Thyroid gland (tissue), 4 donors: ENCODE results near the gene LRRK2. TPM values are rescaled to one million over a fixed set of nuclear protein-coding genes. Genes with fewer than 3 reads are reported as not detected.

Experiments
- DNase-seq, 2 donors: peaks; one replicate each; pipeline ENCODE4 v3.0.0-alpha.2; 2019
- H3K27ac ChIP-seq, 3 donors: fragments of 200-600 bp; sonication (generic); 1 replicate in 2 of 3; 2 replicates in 1 of 3; pipeline ENCODE4 v1.5.1; 2016 to 2019; ENCODE audit warnings: mild to moderate bottlenecking in 1 of 3, moderate library complexity in 1 of 3
- H3K27me3 ChIP-seq: fragments of 200-600 bp; sonication (generic); one replicate; pipeline ENCODE4 v1.5.1; 2019
- H3K36me3 ChIP-seq, 2 donors: fragments of 200-600 bp; sonication (generic); one replicate each; pipeline ENCODE4 v1.5.1; 2016 to 2019
- H3K4me1 ChIP-seq, 2 donors: fragments of 200-600 bp; sonication (generic); one replicate each; pipeline ENCODE4 v1.5.1; 2017 to 2019
- H3K4me3 ChIP-seq, 3 donors: fragments of 200-600 bp; sonication (generic); replicated peaks in 1 of 3; 1 replicate in 2 of 3; 2 replicates in 1 of 3; pipeline ENCODE4 v1.5.1; 2016; ENCODE audit warnings: mild to moderate bottlenecking in 1 of 3
- H3K9me3 ChIP-seq: fragments of 200-600 bp; sonication (generic); one replicate; pipeline ENCODE4 v1.5.1; 2017
- POLR2A ChIP-seq, 2 donors: fragments of 450-650 bp; IDR thresholded peaks; one replicate each; pipeline ENCODE4 v1.6.1; 2017; ENCODE audit warnings: antibody characterized with exemption in 2 of 2, mild to moderate bottlenecking in 2 of 2, moderate library complexity in 1 of 2
- WGBS, 2 donors: methylation state at CpG; one replicate each; pipeline ENCODE4 v1.1.5; 2017; 5-methylcytosine and 5-hydroxymethylcytosine counted together
- intact Hi-C: fragments of 100-400 bp; cut with DNase I; formaldehyde crosslinking; loops from one replicate; pipeline ENCODE4 v1.15.1; 2023
- total RNA-seq, 4 donors: library from RNA; depleted of rRNA; stranded (reverse); fragments of >200 nt; gene quantifications; one replicate each; pipeline ENCODE4 v1.2.3, GENCODE V29; 2016
- TF ChIP-seq, protein P1 (sequence below), 6 experiments: fragments of 200-600 bp in 3 of 6; fragments of 450-650 bp in 3 of 6; sonication (generic) in 3 of 6; IDR thresholded peaks; one replicate each; pipeline ENCODE4 v1.5.1; 2016 to 2019; ENCODE audit warnings: antibody characterized with exemption in 6 of 6, mild to moderate bottlenecking in 2 of 6, inconsistent platforms in 1 of 6, moderate library complexity in 1 of 6

LRRK2 gene
- total RNA-seq, 4 donors from 2014 or later: 11.0 to 27.6 (median 21.1) TPM

DNA sequence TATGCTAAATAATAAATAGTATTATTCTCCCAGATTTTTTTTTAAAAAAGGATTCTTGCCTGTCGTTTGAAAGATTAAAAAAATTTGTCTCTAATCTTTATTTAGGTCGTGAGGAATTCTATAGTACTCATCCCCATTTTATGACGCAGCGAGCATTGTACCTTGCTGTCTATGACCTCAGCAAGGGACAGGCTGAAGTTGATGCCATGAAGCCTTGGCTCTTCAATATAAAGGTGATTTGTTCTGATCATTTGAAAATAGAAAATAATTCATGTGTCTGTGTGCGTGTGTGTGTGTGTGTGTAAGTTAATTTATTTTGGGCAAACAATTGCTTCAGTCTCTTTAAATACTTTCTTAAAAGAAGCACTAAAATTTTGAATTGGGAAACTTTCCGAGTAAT is 84.2 kb downstream of the LRRK2 start:
- H3K36me3 ChIP-seq: no peaks in the 10 kb centered on the region
- no peaks in the 10 kb centered on the region for H3K9me3 ChIP-seq
- intact Hi-C loops: no loop called here
- WGBS, 2 donors: 85 to 93% methylated on average over 6 of the region's 6 CpGs
- no peak for DNase-seq
- no peaks in the 10 kb centered on the region for H3K4me1 ChIP-seq
- TF ChIP-seq POLR2A (IDR thresholded peaks at IDR 0.05): no peak
- TF ChIP-seq, protein P1, sequence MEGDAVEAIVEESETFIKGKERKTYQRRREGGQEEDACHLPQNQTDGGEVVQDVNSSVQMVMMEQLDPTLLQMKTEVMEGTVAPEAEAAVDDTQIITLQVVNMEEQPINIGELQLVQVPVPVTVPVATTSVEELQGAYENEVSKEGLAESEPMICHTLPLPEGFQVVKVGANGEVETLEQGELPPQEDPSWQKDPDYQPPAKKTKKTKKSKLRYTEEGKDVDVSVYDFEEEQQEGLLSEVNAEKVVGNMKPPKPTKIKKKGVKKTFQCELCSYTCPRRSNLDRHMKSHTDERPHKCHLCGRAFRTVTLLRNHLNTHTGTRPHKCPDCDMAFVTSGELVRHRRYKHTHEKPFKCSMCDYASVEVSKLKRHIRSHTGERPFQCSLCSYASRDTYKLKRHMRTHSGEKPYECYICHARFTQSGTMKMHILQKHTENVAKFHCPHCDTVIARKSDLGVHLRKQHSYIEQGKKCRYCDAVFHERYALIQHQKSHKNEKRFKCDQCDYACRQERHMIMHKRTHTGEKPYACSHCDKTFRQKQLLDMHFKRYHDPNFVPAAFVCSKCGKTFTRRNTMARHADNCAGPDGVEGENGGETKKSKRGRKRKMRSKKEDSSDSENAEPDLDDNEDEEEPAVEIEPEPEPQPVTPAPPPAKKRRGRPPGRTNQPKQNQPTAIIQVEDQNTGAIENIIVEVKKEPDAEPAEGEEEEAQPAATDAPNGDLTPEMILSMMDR (IDR thresholded peaks at IDR 0.05): no peak
- no peak overlapping the region for H3K27ac ChIP-seq
- no peaks in the 10 kb centered on the region for H3K27me3 ChIP-seq
- H3K4me3 ChIP-seq: no peak overlapping the region

DNA sequence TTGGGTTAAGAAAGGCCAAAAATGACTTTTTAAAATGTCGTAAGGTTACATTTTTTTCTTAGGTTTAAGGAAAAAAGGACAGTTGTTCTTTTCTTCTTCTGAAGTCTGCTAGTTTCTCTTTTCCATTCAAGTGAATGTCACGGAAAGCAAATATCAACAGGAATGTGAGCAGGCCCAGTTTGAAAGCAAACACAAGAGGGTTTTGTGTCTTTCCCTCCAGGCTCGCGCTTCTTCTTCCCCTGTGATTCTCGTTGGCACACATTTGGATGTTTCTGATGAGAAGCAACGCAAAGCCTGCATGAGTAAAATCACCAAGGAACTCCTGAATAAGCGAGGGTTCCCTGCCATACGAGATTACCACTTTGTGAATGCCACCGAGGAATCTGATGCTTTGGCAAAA is 85.4 kb downstream of the LRRK2 start:
- no peak for TF ChIP-seq POLR2A (IDR thresholded peaks at IDR 0.05)
- TF ChIP-seq, protein P1 (IDR thresholded peaks at IDR 0.05): no peak

DNA sequence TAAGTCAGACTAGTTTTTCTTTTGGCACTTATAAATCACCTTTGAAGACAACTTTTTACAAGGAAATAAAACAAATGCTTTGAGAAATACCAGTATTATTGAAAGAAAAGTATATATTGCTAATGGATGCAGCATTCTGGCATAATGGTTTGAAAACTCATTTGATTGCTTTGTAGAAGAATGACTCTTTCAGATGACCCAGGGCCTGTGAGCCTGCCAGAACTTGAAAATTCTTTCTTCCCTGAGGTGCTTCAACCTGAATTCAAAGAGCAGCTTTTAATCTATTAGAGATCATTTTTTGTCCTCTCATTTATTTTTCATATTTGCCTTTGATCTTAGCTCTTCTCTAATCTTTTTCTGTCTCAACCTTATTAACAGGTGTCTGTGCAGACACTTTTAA is 87.4 kb downstream of the LRRK2 start:
- TF ChIP-seq, protein P1 (IDR thresholded peaks at IDR 0.05): no peak
- TF ChIP-seq POLR2A (IDR thresholded peaks at IDR 0.05): no peak
- no peaks in the 10 kb centered on the region for H3K27me3 ChIP-seq
- H3K4me3 ChIP-seq: no peak overlapping the region
- no peak for DNase-seq
- no peaks in the 10 kb centered on the region for H3K9me3 ChIP-seq
- intact Hi-C loops: no loop called here
- H3K27ac ChIP-seq: no peak overlapping the region
- no peaks in the 10 kb centered on the region for H3K36me3 ChIP-seq
- no peaks in the 10 kb centered on the region for H3K4me1 ChIP-seq

More for the DNA sequence above, 85.4 kb downstream of the LRRK2 start:
- 78 to 80% methylated on average over 9 of the region's 9 CpGs for WGBS, 2 donors
- Histone ChIP-seq H3K9me3 (no peaks in the 10 kb centered on the region), H3K27ac (no peak overlapping the region), H3K4me1 (no peaks in the 10 kb centered on the region), H3K4me3 (no peak overlapping the region), H3K36me3 (no peaks in the 10 kb centered on the region), H3K27me3 (no peaks in the 10 kb centered on the region)
- no peak for DNase-seq
- intact Hi-C loops: no loop called here

DNA sequence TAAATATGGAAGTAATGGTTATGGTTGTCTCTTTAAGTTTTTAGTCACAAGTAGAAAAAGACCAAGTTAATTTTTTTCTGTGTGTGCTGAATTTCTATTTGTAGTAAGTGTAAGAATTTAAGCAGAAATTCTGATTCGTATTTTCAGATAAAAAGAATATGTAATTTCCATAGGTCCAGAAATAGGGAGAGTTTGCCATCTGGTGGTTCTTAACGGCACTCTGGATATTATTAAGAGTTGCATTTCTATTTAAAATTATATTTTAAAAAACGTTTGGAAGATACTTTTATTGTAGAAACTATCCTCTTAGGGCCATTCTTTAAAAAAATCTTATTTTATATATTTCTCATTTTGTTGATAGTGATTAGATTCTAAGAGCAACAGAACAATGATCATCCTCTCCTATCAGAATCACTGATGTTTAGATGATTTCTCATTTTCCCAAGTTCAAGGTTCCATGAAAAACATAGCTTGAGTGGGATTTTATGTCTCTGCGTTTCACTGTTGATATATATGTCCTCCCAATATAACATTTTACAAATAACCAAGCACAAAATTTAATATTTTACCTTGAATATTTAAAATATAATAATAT is 88.3 kb downstream of the LRRK2 start:
- no peaks in the 10 kb centered on the region for H3K4me1 ChIP-seq
- H3K9me3 ChIP-seq: no peaks in the 10 kb centered on the region
- WGBS, 2 donors: 45 to 50% methylated on average over 4 of the region's 4 CpGs
- no peak for DNase-seq
- no peak overlapping the region for H3K4me3 ChIP-seq
- no peak overlapping the region for H3K27ac ChIP-seq
- H3K27me3 ChIP-seq: no peaks in the 10 kb centered on the region
- TF ChIP-seq, protein P1 (IDR thresholded peaks at IDR 0.05): peak in 2 of 6 experiments; percentile 35
- no peak for TF ChIP-seq POLR2A (IDR thresholded peaks at IDR 0.05)
- intact Hi-C loops: no loop called here
- H3K36me3 ChIP-seq: no peaks in the 10 kb centered on the region

DNA sequence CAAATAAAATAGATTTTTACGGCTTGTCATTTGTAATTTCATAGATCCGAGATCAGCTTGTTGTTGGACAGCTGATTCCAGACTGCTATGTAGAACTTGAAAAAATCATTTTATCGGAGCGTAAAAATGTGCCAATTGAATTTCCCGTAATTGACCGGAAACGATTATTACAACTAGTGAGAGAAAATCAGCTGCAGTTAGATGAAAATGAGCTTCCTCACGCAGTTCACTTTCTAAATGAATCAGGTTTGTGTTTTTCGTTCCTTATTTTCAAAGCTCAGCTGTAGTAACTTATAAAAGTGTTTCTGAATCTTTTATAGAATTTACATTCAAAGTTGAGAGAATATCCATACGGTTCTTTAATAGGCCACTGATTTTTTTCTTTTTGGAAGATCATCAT is 89.1 kb downstream of the LRRK2 start:
- intact Hi-C loops: no loop called here
- 89 to 93% methylated on average over 10 of the region's 10 CpGs for WGBS, 2 donors
- Histone ChIP-seq H3K27ac (no peak overlapping the region), H3K4me3 (no peak overlapping the region), H3K4me1 (no peaks in the 10 kb centered on the region), H3K36me3 (no peaks in the 10 kb centered on the region), H3K9me3 (no peaks in the 10 kb centered on the region), H3K27me3 (no peaks in the 10 kb centered on the region)
- no peak for DNase-seq
- TF ChIP-seq POLR2A (IDR thresholded peaks at IDR 0.05): no peak
- TF ChIP-seq, protein P1 (IDR thresholded peaks at IDR 0.05): no peak
